Lower lobe of right lung (tissue), 2 donors: ENCODE data around the gene ATXN1. TPM values are rescaled to one million over a fixed set of nuclear protein-coding genes. Genes with fewer than 3 reads are reported as not detected.

Source experiments
- ATAC-seq, 2 donors: fragments of 200-7000 bp; cut with Tn5 transposase; one replicate each; pipeline ENCODE4 v1.9.1; 2020 to 2022; ENCODE audit warnings: mild to moderate bottlenecking in 2 of 2, moderate library complexity in 2 of 2
- DNase-seq: peaks from one replicate; pipeline ENCODE4 v3.0.0-alpha.2; 2020
- H3K27ac ChIP-seq: fragments of 200-600 bp; one replicate; pipeline ENCODE4 v1.8.0; 2022
- H3K27me3 ChIP-seq: fragments of 200-600 bp; one replicate; pipeline ENCODE4 v1.8.0; 2022; ENCODE audit warnings: low read depth
- H3K36me3 ChIP-seq: fragments of 200-600 bp; one replicate; pipeline ENCODE4 v1.8.0; 2022; ENCODE audit warnings: mild to moderate bottlenecking
- H3K4me1 ChIP-seq: fragments of 200-600 bp; one replicate; pipeline ENCODE4 v1.8.0; 2022
- H3K4me3 ChIP-seq: fragments of 200-600 bp; one replicate; pipeline ENCODE4 v1.8.0; 2022; ENCODE audit warnings: mild to moderate bottlenecking
- H3K9me3 ChIP-seq: fragments of 200-600 bp; one replicate; pipeline ENCODE4 v1.8.0; 2022
- intact Hi-C: fragments of 100-400 bp; cut with DNase I; formaldehyde crosslinking; loops from one replicate; pipeline ENCODE4 v1.11.0; 2022
- total RNA-seq: library from RNA; stranded (reverse); fragmentation: NEBNext Ultra II Directional; extraction: Animal tissue kit (Norgen Biotek cat#: 25700); gene quantifications from one replicate; pipeline ENCODE4 v1.2.1, GENCODE V29; 2021
- TF ChIP-seq, protein P1 (sequence below): fragments of 200-600 bp; IDR thresholded peaks from one replicate; pipeline ENCODE4 v1.8.0; 2022; ENCODE audit warnings: antibody characterized with exemption, mild to moderate bottlenecking
- donor health status: DM: no; HTN: yes; CAD: no; lungs with severe emphysema.

ATXN1 gene
- total RNA-seq, 1 donor from 2014 or later, result 75.9 TPM

DNA sequence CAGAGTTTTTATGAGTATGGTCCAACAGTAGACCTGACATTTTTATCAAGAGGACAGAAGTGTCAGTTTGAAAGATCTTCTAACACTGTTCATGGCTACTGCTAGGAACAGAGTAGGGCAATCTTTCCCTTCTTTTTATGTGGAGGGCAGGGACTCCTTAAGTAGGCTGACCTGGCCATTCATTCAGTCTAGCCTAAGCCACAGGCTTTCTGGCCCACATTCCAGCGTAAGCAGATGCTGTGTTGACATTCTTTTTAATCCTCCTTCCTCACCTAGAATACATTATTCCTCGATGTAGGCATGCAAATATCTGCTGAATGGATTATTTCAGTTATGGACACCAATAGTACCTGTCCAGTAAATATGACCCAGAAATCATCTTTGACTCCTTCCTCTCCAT, 188.3 kb downstream of the ATXN1 start:
- H3K4me1 ChIP-seq, result no peaks in the 10 kb centered on the region
- intact Hi-C loops, result no loop called here
- TF ChIP-seq, protein P1, sequence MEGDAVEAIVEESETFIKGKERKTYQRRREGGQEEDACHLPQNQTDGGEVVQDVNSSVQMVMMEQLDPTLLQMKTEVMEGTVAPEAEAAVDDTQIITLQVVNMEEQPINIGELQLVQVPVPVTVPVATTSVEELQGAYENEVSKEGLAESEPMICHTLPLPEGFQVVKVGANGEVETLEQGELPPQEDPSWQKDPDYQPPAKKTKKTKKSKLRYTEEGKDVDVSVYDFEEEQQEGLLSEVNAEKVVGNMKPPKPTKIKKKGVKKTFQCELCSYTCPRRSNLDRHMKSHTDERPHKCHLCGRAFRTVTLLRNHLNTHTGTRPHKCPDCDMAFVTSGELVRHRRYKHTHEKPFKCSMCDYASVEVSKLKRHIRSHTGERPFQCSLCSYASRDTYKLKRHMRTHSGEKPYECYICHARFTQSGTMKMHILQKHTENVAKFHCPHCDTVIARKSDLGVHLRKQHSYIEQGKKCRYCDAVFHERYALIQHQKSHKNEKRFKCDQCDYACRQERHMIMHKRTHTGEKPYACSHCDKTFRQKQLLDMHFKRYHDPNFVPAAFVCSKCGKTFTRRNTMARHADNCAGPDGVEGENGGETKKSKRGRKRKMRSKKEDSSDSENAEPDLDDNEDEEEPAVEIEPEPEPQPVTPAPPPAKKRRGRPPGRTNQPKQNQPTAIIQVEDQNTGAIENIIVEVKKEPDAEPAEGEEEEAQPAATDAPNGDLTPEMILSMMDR, result no peak
- no peaks in the 10 kb centered on the region for H3K27me3 ChIP-seq
- ATAC-seq, result no peak
- no peak overlapping the region for H3K4me3 ChIP-seq
- no peak for DNase-seq
- no peaks in the 10 kb centered on the region for H3K9me3 ChIP-seq
- no peaks in the 10 kb centered on the region for H3K36me3 ChIP-seq
- no peak overlapping the region for H3K27ac ChIP-seq

DNA sequence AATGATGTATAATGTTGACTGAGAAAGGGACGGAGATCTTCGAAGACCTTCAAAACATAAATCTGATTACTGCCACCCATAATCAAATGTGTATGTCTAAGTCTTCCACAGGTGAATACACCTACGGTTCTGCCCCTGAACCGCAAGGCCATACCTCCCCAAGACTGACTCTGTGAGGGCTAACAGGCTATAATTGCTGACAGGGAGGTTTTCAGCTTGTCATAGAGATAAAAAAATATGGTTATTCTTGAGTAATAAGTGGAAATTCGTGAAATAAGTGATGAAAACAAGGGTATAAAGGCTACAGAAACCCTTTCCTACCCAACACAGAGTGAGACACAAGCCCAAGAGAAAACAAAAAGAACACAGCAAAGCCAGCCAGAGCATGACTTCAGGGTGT, 188.9 kb downstream of the ATXN1 start:
- intact Hi-C loops, result no loop called here
- no peaks in the 10 kb centered on the region for H3K27me3 ChIP-seq
- no peak overlapping the region for H3K4me3 ChIP-seq
- DNase-seq (no peak), ATAC-seq (no peak)
- no peaks in the 10 kb centered on the region for H3K9me3 ChIP-seq
- no peaks in the 10 kb centered on the region for H3K36me3 ChIP-seq
- H3K27ac ChIP-seq, result no peak overlapping the region
- TF ChIP-seq, protein P1, result no peak
- no peaks in the 10 kb centered on the region for H3K4me1 ChIP-seq

DNA sequence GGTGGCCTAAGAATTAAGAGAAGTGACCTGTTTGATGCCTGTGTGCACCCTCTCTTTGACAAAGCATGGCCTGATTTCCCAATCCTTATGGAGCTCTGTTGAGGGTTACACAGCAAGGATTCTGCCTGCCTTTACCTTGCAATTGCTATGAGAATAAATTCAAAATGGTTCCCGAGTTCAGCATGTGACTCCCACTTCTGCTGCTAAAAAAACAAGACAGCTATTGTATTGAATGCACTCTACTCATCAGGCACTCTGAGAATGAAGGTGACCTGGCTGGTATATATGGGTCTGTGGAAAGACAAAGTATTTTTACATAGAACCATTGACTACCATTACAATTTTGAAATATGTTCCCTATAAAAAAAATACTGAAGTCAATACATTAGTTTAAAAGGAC, 190.3 kb downstream of the ATXN1 start:
- no peaks in the 10 kb centered on the region for H3K4me1 ChIP-seq
- ATAC-seq (no peak), DNase-seq (no peak)
- no peak overlapping the region for H3K4me3 ChIP-seq
- H3K27me3 ChIP-seq, result no peaks in the 10 kb centered on the region
- H3K9me3 ChIP-seq, result no peaks in the 10 kb centered on the region
- H3K27ac ChIP-seq, result no peak overlapping the region
- TF ChIP-seq, protein P1, result no peak
- intact Hi-C loops, result no loop called here
- no peaks in the 10 kb centered on the region for H3K36me3 ChIP-seq

DNA sequence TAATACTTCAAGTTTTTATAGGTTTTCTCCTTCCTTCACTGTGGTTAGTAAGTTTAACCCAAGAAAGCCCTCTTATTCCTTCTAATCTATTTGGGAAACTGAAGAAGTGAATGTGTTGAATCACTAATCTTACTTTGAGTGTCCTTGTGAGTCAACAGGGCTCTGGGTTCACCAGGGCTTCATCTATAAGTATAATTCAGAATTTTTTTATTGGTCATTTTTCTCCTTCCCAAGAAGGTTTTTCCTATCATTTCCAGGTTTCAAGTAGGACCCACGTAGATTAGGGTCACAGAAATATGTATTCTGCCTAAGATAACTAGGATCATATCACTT, 191.1 kb downstream of the ATXN1 start:
- no peak for ATAC-seq
- no peak overlapping the region for H3K27ac ChIP-seq
- intact Hi-C loops, result no loop called here

DNA sequence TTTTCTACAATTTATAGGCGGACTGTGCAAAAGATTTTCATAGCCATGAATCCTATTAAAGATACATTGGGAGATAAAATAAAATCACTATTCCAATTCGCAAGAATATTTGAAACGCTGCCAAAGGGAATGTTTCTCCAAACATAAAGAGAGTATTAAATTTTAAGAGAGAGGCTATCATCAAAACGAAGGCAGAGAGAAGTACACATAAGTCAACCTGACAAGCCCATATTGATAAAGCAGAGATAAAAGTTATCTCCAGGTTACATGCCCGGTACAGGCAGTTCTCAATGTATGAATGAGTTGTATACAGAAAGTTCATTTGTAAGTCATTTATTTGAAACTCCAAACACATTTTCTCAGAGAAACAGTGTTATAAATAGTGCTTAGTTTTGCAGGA, 193.1 kb downstream of the ATXN1 start:
- no peaks in the 10 kb centered on the region for H3K9me3 ChIP-seq
- H3K27me3 ChIP-seq, result no peaks in the 10 kb centered on the region
- no peak overlapping the region for H3K4me3 ChIP-seq
- H3K36me3 ChIP-seq, result no peaks in the 10 kb centered on the region
- no peak for DNase-seq
- H3K27ac ChIP-seq, result no peak overlapping the region
- intact Hi-C loops, result no loop called here
- H3K4me1 ChIP-seq, result no peaks in the 10 kb centered on the region
- ATAC-seq, result no peak
- TF ChIP-seq, protein P1, result no peak

More for the DNA sequence above, 191.1 kb downstream of the ATXN1 start:
- TF ChIP-seq, protein P1, result no peak
- Histone ChIP-seq H3K4me1 (no peaks in the 10 kb centered on the region), H3K4me3 (no peak overlapping the region), H3K9me3 (no peaks in the 10 kb centered on the region), H3K36me3 (no peaks in the 10 kb centered on the region), H3K27me3 (no peaks in the 10 kb centered on the region)
- no peak for DNase-seq

DNA sequence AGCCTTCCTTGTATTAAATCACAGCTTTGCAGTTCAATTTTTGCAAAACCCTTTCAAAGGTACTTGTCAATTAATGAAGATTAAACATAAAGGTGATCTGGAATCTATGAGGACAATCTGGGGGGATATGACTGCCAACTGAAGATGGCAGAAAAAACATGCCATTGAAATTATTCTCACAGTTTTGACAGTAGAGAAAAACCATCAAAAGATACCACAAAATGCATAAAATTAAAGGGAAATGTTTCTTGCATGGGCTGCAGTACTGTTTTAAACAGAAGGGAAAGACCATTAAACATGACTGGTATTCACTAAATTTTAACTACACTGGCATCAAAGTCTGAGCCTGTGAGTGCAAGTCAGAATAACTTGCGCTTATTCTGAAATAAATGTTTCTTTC, 194.2 kb downstream of the ATXN1 start:
- Histone ChIP-seq H3K9me3 (no peaks in the 10 kb centered on the region), H3K27me3 (no peaks in the 10 kb centered on the region), H3K4me3 (no peak overlapping the region), H3K4me1 (no peaks in the 10 kb centered on the region), H3K27ac (no peak overlapping the region), H3K36me3 (no peaks in the 10 kb centered on the region)
- DNase-seq, result no peak
- TF ChIP-seq, protein P1, result no peak
- no peak for ATAC-seq
- intact Hi-C loops, result no loop called here
